HG02588 (cell line): ENCODE results near the gene LGALS1.
"Not testable (repeated sequence)": the region's sequence is repeated elsewhere in the genome, so short reads cannot be mapped to it uniquely, and the experiment has no call there.

ENCODE experiments used
- ATAC-seq: cut with Tn5 transposase; IDR thresholded peaks from one replicate; pipeline ENCODE4 v1.9.1; 2021; ENCODE audit warnings: mild to moderate bottlenecking, moderate library complexity; ENCODE audit not compliant: unreplicated experiment

Gene LGALS1

GRCh38 chr22:37639070-37639760 is 36.2 kb upstream of the LGALS1 start, which contains the start of gene SH3BP1:
Gene SH3BP1, plus strand, starts transcription at chr22:37639669. Its CDS starts 119 bp downstream, at chr22:37639788.
- no peak for ATAC-seq

- no peak for ATAC-seq
These were observed 35.5 kb upstream of the LGALS1 start for GRCh38 chr22:37639771-37640590.

- ATAC-seq = no peak
These were observed 34.6 kb upstream of the LGALS1 start for GRCh38 chr22:37640591-37641560.

- ATAC-seq = no peak
These were observed 33.9 kb upstream of the LGALS1 start for GRCh38 chr22:37641561-37641949.

GRCh38 chr22:37643225-37643847 is 32.1 kb upstream of the LGALS1 start:
- ATAC-seq = no peak

- no peak for ATAC-seq
These were observed 28.1 kb upstream of the LGALS1 start for GRCh38 chr22:37647317-37647716.

GRCh38 chr22:37647928-37648327 is 27.5 kb upstream of the LGALS1 start:
- no peak for ATAC-seq

- no peak for ATAC-seq
These were observed 24.8 kb upstream of the LGALS1 start for GRCh38 chr22:37650463-37651136.

- no peak for ATAC-seq
These were observed 20.7 kb upstream of the LGALS1 start for GRCh38 chr22:37654563-37655251.

- ATAC-seq = no peak
These were observed 20.2 kb upstream of the LGALS1 start for GRCh38 chr22:37655252-37655563.

- ATAC-seq = not testable (repeated sequence)
These were observed 18.9 kb upstream of the LGALS1 start for GRCh38 chr22:37656583-37656982.

GRCh38 chr22:37657590-37658132 is 17.8 kb upstream of the LGALS1 start:
- ATAC-seq = no peak

- ATAC-seq = peak; percentile 78
These were observed 17.0 kb upstream of the LGALS1 start, which contains the start of gene PDXP for GRCh38 chr22:37658133-37659065. Gene PDXP, plus strand, starts transcription at chr22:37658723. Its CDS starts 60 bp downstream, at chr22:37658783.

GRCh38 chr22:37659066-37659896 is 16.2 kb upstream of the LGALS1 start:
- ATAC-seq = peak; percentile 17

- no peak for ATAC-seq
These were observed 15.3 kb upstream of the LGALS1 start for GRCh38 chr22:37659897-37660708.

- ATAC-seq = no peak
These were observed 14.8 kb upstream of the LGALS1 start for GRCh38 chr22:37660709-37661045.
